Measurements from ENCODE around the gene KDM6A. TPM values are rescaled to one million over a fixed set of nuclear protein-coding genes. Genes with fewer than 3 reads are reported as not detected.

Gene KDM6A
- total RNA-seq, 1 experiment from 2014 or later, result 24.0 TPM

GRCh38 chrX:45046417-45046816 is 173.4 kb downstream of the KDM6A start:
- ATAC-seq (no peak), DNase-seq (ENCODE audit: low read depth, low spot score) (no peak)
- H3K9me3 ChIP-seq (ENCODE audit: control insufficient read depth, insufficient read depth, low read depth, low read length), result no peaks in the 10 kb centered on the region
- TSS peak; percentile 27 for BruUV-seq (replicated peaks)
- no peak overlapping the region for H3K27ac ChIP-seq (ENCODE audit: low read length)
- intact Hi-C loops (cut with micrococcal nuclease; ENCODE audit: unreplicated experiment), result no loop called here
- ChIA-PET CTCF (no interaction called here), POLR2A (no interaction called here)
- no peak overlapping the region for H3K4me3 ChIP-seq (ENCODE audit: low read depth in 2 of 2, low read length in 2 of 2)
- no peaks in the 10 kb centered on the region for H3K27me3 ChIP-seq (ENCODE audit: control insufficient read depth, insufficient read depth, low read length)
- in situ Hi-C loops (cut with HindIII; ENCODE audit: low pct_unique_long_range_greater_than_20kb, low sequenced_read_pairs), result no loop called here
- no peaks in the 10 kb centered on the region for H3K4me1 ChIP-seq (ENCODE audit: control insufficient read depth, insufficient read depth, low read length)
- TF ChIP-seq CTCF (IDR thresholded peaks at IDR 0.05) (no peak), REST (IDR thresholded peaks at IDR 0.05; ENCODE audit: insufficient read depth in 1 of 2, low read depth in 2 of 2, low read length in 1 of 2) (no peak), POLR2AphosphoS5 (IDR thresholded peaks at IDR 0.05; ENCODE audit: low read depth, low read length) (no peak), SIN3A (IDR thresholded peaks at IDR 0.05; ENCODE audit: borderline replicate concordance, insufficient read depth, low read depth, low read length) (no peak), TCF7L2 (IDR thresholded peaks at IDR 0.05; ENCODE audit: low read depth, low read length) (no peak)
- H3K36me3 ChIP-seq (ENCODE audit: control insufficient read depth, insufficient read depth, low read length), result no peaks in the 10 kb centered on the region

DNA sequence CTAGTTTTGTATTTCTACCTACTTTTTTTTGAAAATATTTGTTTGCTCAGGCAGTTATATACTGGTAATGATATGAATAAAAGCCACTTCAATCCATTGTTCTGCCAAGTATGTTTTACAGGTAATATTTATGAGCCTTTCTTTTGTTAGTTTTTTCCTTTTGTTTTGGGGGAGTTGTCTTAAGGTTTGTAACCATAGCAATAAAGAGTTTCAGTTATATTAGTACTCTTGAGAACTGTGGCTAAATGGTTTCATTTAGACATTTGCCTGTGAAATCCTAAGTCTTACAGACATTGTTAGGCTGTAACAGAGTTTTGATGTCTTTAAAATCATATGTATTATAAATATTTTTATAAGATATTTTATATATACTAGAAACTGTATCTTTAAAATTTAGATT is 177.6 kb downstream of the KDM6A start:
- no TSS peak for BruUV-seq (replicated peaks)
- intact Hi-C loops (cut with micrococcal nuclease; ENCODE audit: unreplicated experiment), result no loop called here

More for the DNA sequence above, 177.6 kb downstream of the KDM6A start:
- no peaks in the 10 kb centered on the region for H3K36me3 ChIP-seq (ENCODE audit: control insufficient read depth, insufficient read depth, low read length)
- no peak overlapping the region for H3K4me3 ChIP-seq (ENCODE audit: low read depth in 2 of 2, low read length in 2 of 2)
- no peaks in the 10 kb centered on the region for H3K4me1 ChIP-seq (ENCODE audit: control insufficient read depth, insufficient read depth, low read length)
- ChIA-PET POLR2A (no interaction called here), CTCF (no interaction called here)
- no peaks in the 10 kb centered on the region for H3K27me3 ChIP-seq (ENCODE audit: control insufficient read depth, insufficient read depth, low read length)
- ATAC-seq, result no peak
- no peaks in the 10 kb centered on the region for H3K9me3 ChIP-seq (ENCODE audit: control insufficient read depth, insufficient read depth, low read depth, low read length)
- TF ChIP-seq CTCF (IDR thresholded peaks at IDR 0.05) (no peak), POLR2AphosphoS5 (IDR thresholded peaks at IDR 0.05; ENCODE audit: low read depth, low read length) (no peak), TCF7L2 (IDR thresholded peaks at IDR 0.05; ENCODE audit: low read depth, low read length) (no peak), REST (IDR thresholded peaks at IDR 0.05; ENCODE audit: insufficient read depth in 1 of 2, low read depth in 2 of 2, low read length in 1 of 2) (no peak), SIN3A (IDR thresholded peaks at IDR 0.05; ENCODE audit: borderline replicate concordance, insufficient read depth, low read depth, low read length) (no peak)
- no peak overlapping the region for H3K27ac ChIP-seq (ENCODE audit: low read length)
- in situ Hi-C loops (cut with HindIII; ENCODE audit: low pct_unique_long_range_greater_than_20kb, low sequenced_read_pairs), result no loop called here
- no peak for DNase-seq (ENCODE audit: low read depth, low spot score)
